Upper lobe of left lung (tissue), 6 donors: Measurements from ENCODE around the gene DNAJC21. TPM values are rescaled to one million over a fixed set of nuclear protein-coding genes. Genes with fewer than 3 reads are reported as not detected.

Source experiments
- ATAC-seq, 2 donors: fragments of 200-7000 bp; cut with Tn5 transposase; one replicate each; pipeline ENCODE4 v1.9.1; 2022; ENCODE audit warnings: mild to moderate bottlenecking in 2 of 2, moderate library complexity in 2 of 2; ENCODE audit not compliant: low FRiP score in 2 of 2
- DNase-seq, 2 donors: peaks; one replicate each; pipeline ENCODE4 v3.0.0-alpha.2; 2019 to 2020
- H3K27ac ChIP-seq, 4 donors: fragments of 200-600 bp; sonication (generic); one replicate each; pipeline ENCODE4 v1.5.1; 2016 to 2019
- H3K27me3 ChIP-seq, 4 donors: fragments of 200-600 bp; sonication (generic); one replicate each; pipeline ENCODE4 v1.5.1; 2017 to 2019
- H3K36me3 ChIP-seq, 4 donors: fragments of 200-600 bp; sonication (generic); one replicate each; pipeline ENCODE4 v1.5.1; 2016 to 2019
- H3K4me1 ChIP-seq, 4 donors: fragments of 200-600 bp; sonication (generic); one replicate each; pipeline ENCODE4 v1.5.1; 2018 to 2019
- H3K4me3 ChIP-seq, 4 donors: fragments of 200-600 bp; sonication (generic); one replicate each; pipeline ENCODE4 v1.5.1; 2017 to 2019; ENCODE audit warnings: mild to moderate bottlenecking in 2 of 4, moderate library complexity in 1 of 4
- H3K9me3 ChIP-seq, 4 donors: fragments of 200-600 bp; sonication (generic); one replicate each; pipeline ENCODE4 v1.5.1; 2018 to 2019
- EP300 ChIP-seq, 4 donors: sonication (generic); formaldehyde crosslinking; IDR thresholded peaks; one replicate each; pipeline ENCODE4 v1.5.1; 2017; ENCODE audit warnings: antibody characterized with exemption in 4 of 4, control low read depth in 2 of 4
- POLR2A ChIP-seq, 4 donors: fragments of 450-650 bp; IDR thresholded peaks; one replicate each; pipeline ENCODE4 v1.5.1; 2016 to 2017; ENCODE audit warnings: antibody characterized with exemption in 4 of 4, mild to moderate bottlenecking in 2 of 4
- POLR2AphosphoS5 ChIP-seq, 2 donors: sonication (generic); formaldehyde crosslinking; IDR thresholded peaks; one replicate each; pipeline ENCODE4 v1.5.1; 2017; ENCODE audit warnings: antibody characterized with exemption in 2 of 2
- WGBS, 2 donors: methylation state at CpG; one replicate each; pipeline ENCODE4 v1.1.5; 2017 to 2018; 5-methylcytosine and 5-hydroxymethylcytosine counted together
- total RNA-seq, 6 donors: library from RNA; depleted of rRNA in 4 of 6; stranded (reverse); fragments of >200 nt in 4 of 6; gene quantifications; one replicate each; pipeline versions ENCODE4 v1.1.0 to v1.2.1, GENCODE V29; 2016 to 2021
- TF ChIP-seq, protein P1 (sequence below), 6 experiments: fragments of 450-650 bp in 4 of 6; fragments of 200-600 bp in 2 of 6; sonication (generic) in 2 of 6; IDR thresholded peaks; one replicate each; pipeline ENCODE4 v1.5.1; 2016 to 2019; ENCODE audit warnings: antibody characterized with exemption in 6 of 6
- donor health status: DM: no; HTN: no; CAD: no; lungs with moderate emphysema.
- donor health status: DM: no; HTN: yes; CAD: no; lungs with severe emphysema.

Gene DNAJC21
- total RNA-seq, 6 donors from 2014 or later = 41.2 to 93.2 (median 46.3) TPM

- ATAC-seq = no peak
- Histone ChIP-seq H3K4me3 (no peak overlapping the region), H3K27ac (no peak overlapping the region), H3K4me1 (no peaks in the 10 kb centered on the region), H3K36me3 (no peaks in the 10 kb centered on the region), H3K9me3 (no peaks in the 10 kb centered on the region), H3K27me3 (no peaks in the 10 kb centered on the region)
- WGBS, 2 donors = 72 to 82% methylated on average over 2 of the region's 2 CpGs
- DNase-seq = no peak
- TF ChIP-seq POLR2A (IDR thresholded peaks at IDR 0.05) (no peak), EP300 (IDR thresholded peaks at IDR 0.05) (no peak), POLR2AphosphoS5 (IDR thresholded peaks at IDR 0.05) (no peak)
- TF ChIP-seq, protein P1, sequence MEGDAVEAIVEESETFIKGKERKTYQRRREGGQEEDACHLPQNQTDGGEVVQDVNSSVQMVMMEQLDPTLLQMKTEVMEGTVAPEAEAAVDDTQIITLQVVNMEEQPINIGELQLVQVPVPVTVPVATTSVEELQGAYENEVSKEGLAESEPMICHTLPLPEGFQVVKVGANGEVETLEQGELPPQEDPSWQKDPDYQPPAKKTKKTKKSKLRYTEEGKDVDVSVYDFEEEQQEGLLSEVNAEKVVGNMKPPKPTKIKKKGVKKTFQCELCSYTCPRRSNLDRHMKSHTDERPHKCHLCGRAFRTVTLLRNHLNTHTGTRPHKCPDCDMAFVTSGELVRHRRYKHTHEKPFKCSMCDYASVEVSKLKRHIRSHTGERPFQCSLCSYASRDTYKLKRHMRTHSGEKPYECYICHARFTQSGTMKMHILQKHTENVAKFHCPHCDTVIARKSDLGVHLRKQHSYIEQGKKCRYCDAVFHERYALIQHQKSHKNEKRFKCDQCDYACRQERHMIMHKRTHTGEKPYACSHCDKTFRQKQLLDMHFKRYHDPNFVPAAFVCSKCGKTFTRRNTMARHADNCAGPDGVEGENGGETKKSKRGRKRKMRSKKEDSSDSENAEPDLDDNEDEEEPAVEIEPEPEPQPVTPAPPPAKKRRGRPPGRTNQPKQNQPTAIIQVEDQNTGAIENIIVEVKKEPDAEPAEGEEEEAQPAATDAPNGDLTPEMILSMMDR (IDR thresholded peaks at IDR 0.05) = no peak
Measured at GRCh38 chr5:34996261-34996660, 66.9 kb downstream of the DNAJC21 start.

- 60 to 69% methylated on average over 6 of the region's 6 CpGs for WGBS, 2 donors
- H3K4me1 ChIP-seq = peaks cover 0 to 1% (median 0%) of the 10 kb centered on the region in 4 donors
- DNase-seq (no peak), ATAC-seq (no peak)
- no peaks in the 10 kb centered on the region for H3K36me3 ChIP-seq
- H3K27me3 ChIP-seq = no peaks in the 10 kb centered on the region
- no peak for TF ChIP-seq POLR2A (IDR thresholded peaks at IDR 0.05)
- TF ChIP-seq, protein P1 (IDR thresholded peaks at IDR 0.05) = no peak
- TF ChIP-seq EP300 (IDR thresholded peaks at IDR 0.05) = no peak
- TF ChIP-seq POLR2AphosphoS5 (IDR thresholded peaks at IDR 0.05) = no peak
- no peaks in the 10 kb centered on the region for H3K9me3 ChIP-seq
- H3K27ac ChIP-seq = no peak overlapping the region
- H3K4me3 ChIP-seq = no peak overlapping the region
Measured at GRCh38 chr5:34998058-34998789, 68.9 kb downstream of the DNAJC21 start.

GRCh38 chr5:35001842-35002241 lies 72.5 kb downstream of the DNAJC21 start:
- Histone ChIP-seq H3K4me3 (no peak overlapping the region), H3K27ac (no peak overlapping the region), H3K36me3 (no peaks in the 10 kb centered on the region), H3K4me1 (peaks cover 0 to 5% (median 0%) of the 10 kb centered on the region in 4 donors), H3K27me3 (no peaks in the 10 kb centered on the region), H3K9me3 (no peaks in the 10 kb centered on the region)
- TF ChIP-seq POLR2AphosphoS5 (IDR thresholded peaks at IDR 0.05) = no peak
- TF ChIP-seq, protein P1 (IDR thresholded peaks at IDR 0.05) = no peak
- TF ChIP-seq POLR2A (IDR thresholded peaks at IDR 0.05) = no peak
- TF ChIP-seq EP300 (IDR thresholded peaks at IDR 0.05) = no peak
- ATAC-seq (no peak), DNase-seq (no peak)
- 79 to 83% methylated on average over 3 of the region's 3 CpGs for whole genome bisulfite sequencing, 2 donors

- no peak overlapping the region for H3K27ac ChIP-seq
- no peak for TF ChIP-seq POLR2A (IDR thresholded peaks at IDR 0.05)
- TF ChIP-seq, protein P1 (IDR thresholded peaks at IDR 0.05) = no peak
- TF ChIP-seq EP300 (IDR thresholded peaks at IDR 0.05) = no peak
- no peak for TF ChIP-seq POLR2AphosphoS5 (IDR thresholded peaks at IDR 0.05)
- H3K9me3 ChIP-seq = no peaks in the 10 kb centered on the region
- no peak for ATAC-seq
- H3K4me3 ChIP-seq = no peak overlapping the region
- H3K4me1 ChIP-seq = peaks cover 0 to 5% (median 0%) of the 10 kb centered on the region in 4 donors
- H3K27me3 ChIP-seq = no peaks in the 10 kb centered on the region
- no peaks in the 10 kb centered on the region for H3K36me3 ChIP-seq
- no peak for DNase-seq
- WGBS, 2 donors = 91 to 92% methylated on average over 6 of the region's 6 CpGs
Measured at GRCh38 chr5:35002459-35002858, 73.1 kb downstream of the DNAJC21 start.
